HG03025 (cell line): ENCODE results near the gene TRAF3IP1.

ENCODE experiments used
- ATAC-seq: cut with Tn5 transposase; IDR thresholded peaks from one replicate; pipeline ENCODE4 v1.9.1; 2021; ENCODE audit warnings: mild to moderate bottlenecking, moderate library complexity; ENCODE audit not compliant: unreplicated experiment, low FRiP score

TRAF3IP1 gene

DNA sequence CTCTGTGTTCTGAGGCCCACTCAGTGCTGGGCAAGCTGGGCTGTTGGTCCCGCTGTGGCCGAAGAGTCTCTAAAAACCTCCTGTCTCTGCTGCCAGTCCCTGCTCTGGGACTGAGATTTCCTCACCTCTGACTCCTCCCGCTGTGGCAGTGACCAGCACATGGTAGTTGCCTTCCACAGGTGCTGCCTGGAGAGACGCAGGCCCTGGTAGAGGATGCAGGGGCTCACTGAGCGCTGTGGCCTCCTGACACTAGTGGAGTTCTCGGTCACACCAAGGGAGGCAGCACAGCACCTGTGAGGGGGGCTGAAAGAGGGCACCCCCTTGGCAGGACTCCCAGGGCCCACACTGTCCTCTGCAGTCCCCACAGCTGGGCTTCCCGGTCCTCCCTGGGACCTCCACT is 102.6 kb downstream of the TRAF3IP1 start:
- ATAC-seq = no peak

DNA sequence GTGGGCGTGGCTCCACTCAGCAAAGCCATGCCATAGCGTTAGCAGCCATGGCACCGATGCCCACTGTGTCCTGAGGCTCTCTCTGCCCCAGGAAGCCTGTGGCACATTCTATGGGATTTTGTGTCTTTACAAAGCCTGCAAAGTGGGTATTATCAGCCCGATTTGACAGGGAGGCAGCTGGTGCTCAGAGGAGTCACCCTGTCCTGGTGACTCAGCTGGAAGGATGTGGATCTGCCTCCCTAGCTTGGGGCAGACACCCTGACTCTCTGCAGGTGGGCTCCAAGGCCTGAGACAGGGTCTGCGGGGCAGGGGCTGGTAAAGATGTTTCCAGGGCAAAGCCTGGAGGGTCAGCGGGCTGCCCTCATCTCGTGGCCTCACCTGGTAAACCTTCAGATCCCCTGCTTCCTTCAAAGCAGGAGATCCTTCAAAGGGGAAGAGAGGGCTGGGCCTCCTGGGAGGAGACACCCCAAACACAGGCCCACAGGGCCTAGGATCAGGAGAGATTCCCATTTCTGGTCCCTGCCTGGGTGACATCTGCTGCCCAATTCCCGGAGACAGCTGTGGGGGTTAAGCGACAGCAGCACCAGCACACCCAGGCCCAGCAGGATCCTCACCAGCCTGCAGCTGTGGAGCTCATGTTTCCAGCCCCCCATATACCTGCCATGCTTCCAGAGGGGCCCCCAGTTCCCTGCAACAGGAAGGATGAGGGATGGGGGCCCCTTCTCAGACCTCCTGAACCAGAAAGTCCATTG is 103.4 kb downstream of the TRAF3IP1 start:
- ATAC-seq = no peak

DNA sequence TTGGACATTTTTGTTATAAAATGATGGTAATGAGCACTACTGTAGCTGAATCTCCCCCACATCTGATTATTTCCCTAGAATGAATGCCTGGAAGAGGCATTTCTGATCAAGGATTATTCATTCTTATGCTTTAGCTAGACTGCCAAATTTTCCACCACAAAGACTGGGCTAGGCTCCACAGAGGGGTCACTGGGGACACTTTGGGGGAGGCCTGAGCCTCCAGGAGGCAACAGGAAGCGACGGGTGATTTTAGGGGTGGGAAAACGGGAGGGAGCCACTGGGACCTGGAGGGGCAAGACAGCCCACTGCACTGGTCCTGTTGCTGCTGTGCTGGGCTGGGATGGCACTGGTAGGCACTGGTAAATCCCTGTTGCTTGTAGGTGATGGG is 104.0 kb downstream of the TRAF3IP1 start:
- no peak for ATAC-seq

DNA sequence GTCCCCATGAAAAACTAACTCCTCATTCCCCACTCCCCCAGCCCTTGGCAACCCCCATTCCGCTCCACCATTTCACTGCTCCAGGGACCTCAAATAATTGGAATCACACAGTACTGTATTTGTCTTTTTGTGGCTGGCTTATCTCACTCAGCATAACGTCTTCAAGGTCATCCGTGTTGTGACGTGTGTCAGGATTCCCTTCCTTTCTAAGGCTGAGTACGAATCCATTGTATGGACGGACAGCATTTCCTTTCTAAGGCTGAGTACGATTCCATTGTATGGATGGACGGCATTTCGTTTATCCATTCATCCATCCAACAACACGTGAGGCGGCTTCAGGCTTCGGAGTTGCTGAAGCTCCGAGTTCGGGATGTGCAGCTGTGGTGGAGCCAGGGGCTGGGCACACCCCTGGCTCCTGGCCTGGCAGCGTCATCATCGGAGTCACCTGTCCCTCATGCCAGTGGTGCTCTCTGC is 105.2 kb downstream of the TRAF3IP1 start:
- no peak for ATAC-seq

DNA sequence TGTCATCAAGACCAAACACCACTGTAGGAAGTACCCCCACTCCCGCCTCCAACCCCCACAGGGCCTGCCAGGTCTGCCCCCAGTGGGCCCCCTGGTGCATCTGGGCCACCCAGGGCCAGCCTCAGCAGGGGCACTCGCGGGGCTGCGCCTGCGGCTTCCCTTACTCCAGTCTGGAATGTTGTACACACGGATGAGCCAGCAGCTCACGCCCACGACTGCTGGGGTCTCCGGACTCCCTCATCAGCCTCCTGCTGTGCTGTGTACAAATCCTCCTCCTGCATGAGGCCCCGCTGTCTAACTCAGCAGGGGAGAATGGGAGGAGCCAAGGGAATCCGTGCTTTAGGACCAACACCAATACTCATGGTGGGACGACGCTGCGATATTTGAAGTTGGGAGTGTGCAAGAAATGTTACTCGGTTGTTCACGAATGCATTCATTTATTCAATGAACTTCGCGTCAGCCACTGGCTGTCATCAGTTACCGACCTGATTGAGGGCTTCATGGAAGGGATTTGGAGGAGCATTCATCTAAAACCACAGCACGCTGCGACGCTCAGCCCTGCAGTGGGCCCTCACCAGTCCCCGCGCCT is 105.8 kb downstream of the TRAF3IP1 start:
- ATAC-seq = peak; percentile 9

DNA sequence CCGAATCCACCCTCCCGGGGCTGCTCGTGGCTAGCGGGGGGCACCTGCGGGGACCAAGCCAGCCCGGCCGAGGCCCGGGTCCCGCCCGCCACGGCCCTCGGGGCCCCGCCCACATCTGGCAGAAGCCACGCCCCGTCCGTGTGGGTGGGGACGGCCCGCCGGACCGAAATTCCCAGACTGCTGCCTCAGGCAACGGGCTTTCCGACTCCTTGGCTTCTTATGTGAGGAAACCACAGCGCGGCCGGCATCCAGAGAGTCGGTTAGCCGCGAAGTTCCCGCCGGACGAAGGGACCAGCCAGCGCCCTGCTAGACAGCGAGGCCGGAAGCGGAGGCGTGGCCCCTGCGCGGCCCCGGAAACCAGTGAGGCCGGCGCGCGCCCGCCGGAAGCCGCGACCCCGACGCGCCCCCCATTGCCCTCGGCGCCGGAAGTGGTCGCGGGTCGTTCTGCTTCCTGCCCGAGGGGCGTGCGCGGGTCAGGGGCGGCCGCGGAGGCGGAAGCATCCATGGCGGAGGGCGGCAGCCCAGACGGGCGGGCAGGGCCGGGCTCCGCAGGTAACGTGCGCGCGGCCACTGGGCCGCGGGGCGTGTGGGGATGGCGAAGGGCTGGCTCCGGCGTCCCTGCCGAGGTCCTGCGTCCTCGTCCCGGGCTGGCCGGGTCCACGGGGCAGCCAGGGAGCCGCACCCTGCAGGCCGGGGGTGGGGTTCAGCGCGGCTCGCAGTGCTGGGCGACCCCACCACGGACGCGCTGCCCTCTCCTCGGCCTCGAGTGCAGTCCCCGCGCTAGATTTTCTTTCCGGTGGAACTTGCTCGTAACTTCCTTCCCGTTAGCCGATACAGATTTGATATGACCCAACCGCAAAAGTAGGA is 106.5 kb downstream of the TRAF3IP1 start, which contains the start of gene ASB1:
TSS of gene ASB1 (plus strand) at position 360 of the 867 bp plus-strand sequence. CDS start at position 504, 144 bp downstream.
- peak; percentile 86 for ATAC-seq

DNA sequence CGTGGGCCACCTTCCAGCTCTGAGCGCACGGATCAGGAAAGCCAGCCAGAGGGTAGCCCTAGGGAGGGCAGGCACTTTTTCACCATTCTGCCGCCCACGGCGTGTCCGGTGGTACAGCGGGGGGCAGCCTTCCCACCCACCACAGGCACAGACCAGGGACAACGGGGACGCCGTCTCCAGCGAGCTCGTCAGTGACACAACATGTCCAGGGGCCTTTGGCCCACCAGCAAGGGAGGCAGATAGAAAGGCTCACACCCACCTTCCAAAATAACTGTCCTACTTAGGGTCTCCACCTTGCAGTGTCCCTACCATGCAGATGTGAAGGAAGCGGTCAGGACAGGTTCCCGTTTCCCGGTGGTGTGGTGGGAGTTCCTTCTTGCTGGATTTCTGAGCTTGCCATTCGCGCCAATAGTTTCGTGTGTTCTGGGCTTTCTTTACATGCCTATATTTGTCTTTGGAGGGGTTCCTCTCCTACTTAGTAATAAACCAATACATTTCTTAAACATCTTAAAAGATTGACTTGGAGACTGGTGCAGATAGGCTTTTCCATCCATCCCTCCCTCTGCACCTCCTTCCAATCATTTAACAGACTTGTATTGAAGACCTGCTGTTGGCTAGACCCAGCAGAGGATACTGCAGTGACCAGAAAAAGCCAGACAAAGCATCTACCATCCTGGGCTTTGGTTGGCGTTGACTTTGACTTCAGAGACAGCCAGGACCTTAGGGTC is 107.3 kb downstream of the TRAF3IP1 start:
- peak; percentile 2 for ATAC-seq

DNA sequence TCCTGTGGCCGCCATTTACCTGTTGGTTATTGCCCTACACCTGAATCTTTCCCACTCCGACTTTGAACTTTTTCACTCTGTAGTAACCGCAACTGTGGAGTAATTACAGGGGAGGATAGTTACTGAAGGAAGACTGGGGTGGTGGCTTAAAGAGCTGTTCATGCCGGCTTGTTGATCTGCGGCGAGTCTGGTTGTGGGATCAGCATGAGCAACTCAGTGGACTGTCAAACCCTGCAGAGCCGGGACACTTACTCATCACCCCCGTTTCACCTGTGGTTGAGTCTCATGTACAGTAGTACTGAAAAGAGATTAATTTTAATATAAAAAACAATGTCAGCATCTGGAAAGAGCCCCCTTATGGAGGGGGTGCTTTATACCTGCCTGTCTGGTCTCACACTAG is 108.5 kb downstream of the TRAF3IP1 start:
- no peak for ATAC-seq

DNA sequence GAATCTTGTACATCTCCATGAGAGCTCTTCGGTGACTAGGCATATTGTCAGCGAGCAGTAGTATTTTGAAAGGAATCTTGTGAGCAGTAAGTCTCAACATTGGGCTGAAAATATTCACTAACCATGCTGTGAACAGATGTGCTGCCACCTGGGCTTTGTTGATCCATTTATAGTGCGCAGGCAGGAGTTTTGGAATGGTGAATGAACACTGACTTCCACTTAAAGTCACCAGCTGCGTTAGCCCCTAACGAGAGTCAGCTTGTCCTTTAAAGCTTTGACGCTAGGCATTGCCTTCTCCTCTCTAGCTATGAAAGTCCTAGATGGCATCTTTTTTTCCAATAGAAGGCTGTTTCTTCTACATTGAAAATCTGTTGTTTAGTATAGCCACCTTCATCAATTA is 110.5 kb downstream of the TRAF3IP1 start:
- no peak for ATAC-seq

DNA sequence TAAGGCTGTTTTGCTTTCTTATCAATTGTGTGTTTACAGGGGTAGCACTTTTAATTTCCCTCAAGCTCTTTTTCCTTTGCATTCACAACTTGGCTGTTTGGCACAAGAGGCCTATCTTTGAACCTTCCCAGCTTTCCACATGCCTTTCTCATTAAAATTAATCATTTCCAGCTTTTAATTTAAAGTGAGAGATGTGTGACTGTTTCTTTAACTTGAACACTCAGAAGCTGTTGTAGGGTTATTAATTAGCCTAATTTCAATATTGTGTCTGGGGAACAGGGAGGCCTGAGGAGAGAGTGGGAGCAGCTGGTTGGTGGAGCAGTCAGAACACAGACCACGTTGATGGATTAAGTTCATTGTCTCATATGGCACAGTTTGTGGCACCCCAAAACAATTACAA is 111.1 kb downstream of the TRAF3IP1 start:
- no peak for ATAC-seq

DNA sequence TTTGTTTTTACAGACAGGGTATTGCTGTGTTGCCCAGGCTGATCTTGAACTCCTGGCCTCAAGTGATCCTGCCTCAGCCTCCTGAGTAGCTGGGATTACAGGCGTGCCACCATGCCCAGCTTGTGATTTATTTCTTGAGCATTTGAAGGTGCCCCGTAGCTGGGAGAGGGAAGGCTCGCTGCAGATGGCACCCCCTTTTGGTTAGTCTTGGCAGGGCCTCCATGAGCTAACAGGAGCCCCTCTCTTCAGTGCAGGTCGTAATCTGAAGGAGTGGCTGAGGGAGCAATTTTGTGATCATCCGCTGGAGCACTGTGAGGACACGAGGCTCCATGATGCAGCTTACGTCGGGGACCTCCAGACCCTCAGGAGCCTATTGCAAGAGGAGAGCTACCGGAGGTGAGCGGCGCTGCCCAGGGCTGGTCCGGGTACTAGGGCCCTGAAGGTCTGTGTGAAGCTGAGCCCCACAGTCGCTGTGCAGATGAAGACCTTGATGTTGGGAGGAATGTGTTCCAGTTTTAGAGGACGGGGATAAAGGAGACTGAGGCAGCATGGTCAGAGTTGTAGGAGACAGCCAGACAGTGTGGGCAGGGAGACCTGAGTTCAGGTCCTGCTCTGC is 113.1 kb downstream of the TRAF3IP1 start:
- ATAC-seq = no peak

DNA sequence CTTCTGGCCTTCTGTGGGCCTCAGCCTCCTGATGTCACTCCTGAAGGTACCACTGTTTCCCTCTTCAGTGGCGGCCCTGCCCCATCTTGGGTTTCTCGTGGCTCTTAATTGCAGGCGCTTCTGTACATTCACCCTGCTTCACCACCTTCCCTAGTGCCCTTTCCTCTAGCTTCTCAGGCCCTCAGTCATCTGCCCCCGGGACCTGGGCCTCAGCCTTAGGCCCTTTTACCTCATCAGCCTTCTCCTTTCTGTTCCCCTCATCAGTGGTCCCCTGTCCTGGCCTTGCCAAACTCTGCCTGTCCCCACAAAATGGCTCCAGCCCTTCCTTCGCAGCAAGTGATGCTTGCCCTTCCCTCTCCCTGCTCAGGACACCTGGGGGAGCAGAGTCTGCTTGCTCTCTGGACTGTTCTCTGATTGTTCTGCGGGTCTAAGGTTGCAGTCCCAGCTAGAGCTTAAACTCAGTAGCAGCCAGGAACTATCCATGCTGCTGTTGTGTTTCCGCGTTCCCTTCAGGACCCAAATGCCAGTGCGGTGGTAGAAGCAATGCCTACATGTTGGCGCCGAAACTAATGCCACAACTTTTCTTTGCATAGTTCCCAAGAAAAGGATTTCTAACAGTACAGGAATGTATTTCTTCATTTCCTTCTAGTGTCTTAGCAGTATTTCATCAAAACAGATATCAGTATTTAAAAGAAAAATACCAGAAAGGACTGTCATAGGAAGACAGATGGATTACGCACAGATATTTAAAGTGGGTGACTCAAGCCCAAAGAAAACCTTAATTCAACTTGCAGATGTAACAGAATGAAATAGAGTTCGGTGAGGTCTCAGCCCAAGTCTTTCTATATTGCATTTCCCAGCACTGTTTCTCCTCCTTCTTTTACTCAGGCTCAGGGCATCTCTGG is 113.9 kb downstream of the TRAF3IP1 start:
- no peak for ATAC-seq

DNA sequence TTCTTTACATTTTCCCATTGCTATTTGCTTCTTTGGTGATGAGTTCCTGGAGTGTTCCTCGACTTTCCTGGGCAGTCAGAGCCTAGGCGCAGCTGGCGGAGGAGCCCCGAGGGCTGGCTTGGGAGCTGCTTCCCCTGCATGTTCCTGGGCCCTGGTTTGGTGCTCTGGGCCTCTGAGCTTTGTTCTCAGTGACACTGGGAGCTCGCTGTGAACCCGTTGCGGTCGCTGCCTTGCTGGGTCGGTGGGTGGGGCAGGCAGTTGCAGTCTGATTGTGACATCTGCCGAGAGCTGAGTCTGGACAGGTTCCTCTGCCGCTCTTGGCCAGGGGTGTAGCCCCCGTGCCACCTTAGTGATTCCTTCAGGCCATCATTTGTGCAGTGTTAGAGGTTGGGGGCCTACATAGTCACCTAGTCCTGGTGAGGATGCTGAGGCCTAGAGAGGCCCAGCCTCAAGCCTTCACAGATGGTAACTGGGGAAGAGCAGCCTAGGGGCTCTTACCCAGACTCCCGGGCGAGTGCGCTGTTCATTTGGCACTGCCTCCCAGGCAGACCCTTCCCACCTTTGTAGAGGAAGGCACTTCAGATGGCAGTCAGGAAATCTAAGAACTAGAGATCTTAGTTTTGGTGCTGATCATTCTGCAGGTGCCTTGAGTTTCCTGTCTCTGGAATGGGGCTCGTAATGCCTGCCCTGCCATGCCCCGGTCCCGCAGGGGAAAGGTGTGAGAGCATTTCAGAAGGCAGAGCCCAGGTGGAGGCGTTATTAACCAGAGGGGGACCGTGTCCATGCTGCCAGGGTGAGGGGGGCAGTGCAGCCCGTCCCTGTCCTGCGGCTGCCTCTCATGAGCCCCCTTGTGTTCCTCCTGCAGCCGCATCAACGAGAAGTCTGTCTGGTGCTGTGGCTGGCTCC is 114.8 kb downstream of the TRAF3IP1 start:
- ATAC-seq = no peak

DNA sequence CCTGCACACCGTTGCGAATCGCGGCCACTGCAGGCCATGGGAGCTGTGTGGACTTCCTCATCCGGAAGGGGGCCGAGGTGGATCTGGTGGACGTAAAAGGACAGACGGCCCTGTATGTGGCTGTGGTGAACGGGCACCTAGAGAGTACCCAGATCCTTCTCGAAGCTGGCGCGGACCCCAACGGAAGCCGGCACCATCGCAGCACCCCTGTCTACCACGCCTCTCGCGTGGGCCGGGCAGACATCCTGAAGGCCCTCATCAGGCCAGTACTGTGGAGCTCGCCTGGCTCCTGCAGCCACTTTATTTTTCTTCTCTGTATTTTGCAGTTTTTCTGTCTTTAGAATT is 115.4 kb downstream of the TRAF3IP1 start:
- no peak for ATAC-seq

DNA sequence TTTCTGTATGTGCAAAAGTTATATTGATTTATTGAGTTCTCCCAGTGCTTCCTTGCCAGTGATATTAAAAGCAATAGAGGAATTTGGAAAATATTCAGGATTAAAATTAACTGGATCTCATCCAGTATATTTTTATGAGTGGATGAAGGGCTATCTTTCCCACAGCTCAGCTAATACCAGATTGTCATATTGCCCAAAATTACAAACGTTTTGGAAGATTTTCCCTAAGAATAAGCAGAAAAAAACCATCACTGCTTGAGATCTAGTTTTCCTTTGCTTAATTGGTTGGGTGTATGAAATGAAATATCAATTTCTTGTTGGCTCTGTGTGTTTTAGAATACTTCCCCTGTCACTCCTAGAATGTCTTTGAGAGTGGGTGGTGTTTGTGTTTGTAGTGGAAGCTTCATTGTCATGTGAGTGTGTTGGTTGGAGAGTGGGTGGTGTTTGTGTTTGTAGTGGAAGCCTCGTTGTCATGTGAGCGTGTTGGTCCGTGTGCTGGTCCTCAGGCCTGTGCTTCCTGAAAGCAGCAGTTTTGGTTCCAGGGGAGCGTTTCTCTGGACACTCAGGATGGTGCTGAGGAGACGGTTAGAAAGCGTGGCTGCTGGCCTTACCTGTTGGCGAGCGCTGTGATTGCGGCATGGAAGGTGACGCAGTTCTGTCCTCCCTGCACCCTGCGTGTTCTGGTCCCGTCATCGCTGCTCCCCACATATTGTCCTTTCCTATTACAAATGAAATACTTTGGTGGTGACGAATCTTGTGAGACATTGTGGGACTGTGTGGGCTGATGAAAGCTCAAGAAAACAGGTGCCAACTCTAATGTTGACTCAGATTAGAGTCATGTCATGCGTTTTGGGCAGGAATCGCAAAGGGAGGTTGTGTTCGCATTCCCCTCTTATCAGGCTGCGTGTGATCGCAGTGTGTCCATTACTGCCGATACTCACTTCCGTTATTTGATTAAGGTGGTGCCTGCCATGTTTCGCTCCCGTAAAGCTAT is 118.8 kb downstream of the TRAF3IP1 start:
- ATAC-seq = no peak

DNA sequence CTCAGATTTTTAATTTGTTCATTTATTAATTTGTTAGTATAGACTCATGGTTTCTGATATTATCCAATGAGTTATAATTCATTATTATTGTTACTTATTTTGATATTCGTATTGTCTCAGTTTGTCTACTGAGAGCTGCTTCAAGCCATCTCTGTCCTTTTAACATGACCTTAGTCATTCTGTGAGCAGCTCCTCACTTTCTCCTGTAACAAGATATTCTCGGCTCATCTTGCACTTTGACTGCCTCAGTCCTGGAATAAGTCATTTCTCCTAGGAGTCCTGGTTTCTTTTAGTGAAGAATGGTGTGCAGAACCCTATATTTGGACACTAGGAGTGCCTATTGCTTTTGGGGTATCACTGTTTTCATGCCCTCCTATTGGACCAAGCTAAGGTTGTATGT is 119.6 kb downstream of the TRAF3IP1 start:
- ATAC-seq = no peak

DNA sequence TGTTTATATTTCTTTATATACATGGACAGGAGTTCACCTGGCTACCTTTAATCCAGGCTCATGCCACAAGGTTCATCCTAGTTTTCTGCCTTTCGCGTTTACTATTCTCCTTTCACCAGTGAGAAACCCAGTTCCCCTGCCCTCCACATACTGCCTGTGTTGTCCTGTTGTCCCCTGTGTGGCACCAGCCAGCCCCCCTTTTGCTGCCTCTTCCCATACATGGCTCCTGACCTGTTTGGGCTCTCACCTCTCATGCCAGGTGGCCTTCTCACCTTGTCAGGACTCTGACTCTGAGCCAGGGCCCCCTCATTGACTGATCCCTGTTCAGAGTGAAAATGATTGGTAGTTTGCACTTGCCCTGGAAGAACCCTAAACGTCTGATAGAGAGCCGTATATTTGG is 120.0 kb downstream of the TRAF3IP1 start:
- ATAC-seq = no peak
